H1 (cell line): Measurements from ENCODE around the gene HYLS1. TPM values are rescaled to one million over a fixed set of nuclear protein-coding genes. Genes with fewer than 3 reads are reported as not detected.
A peak's percentile ranks its signal among the peaks of the same experiment; 100 is the strongest.

Experiments
- CTCF ChIA-PET: fragments of 300-600 bp; sonication (Branson Sonifier 250); formaldehyde crosslinking; loops from one replicate; lab custom pipeline; 2021; ENCODE audit not compliant: partially characterized antibody; lab: Charles Lee
- POLR2A ChIA-PET: fragments of 300-600 bp; sonication (Branson Sonifier 250); formaldehyde crosslinking; loops from one replicate; lab custom pipeline; 2021; ENCODE audit warnings: inconsistent platforms; ENCODE audit not compliant: partially characterized antibody; lab: Charles Lee
- DNase-seq, 2 experiments: peaks; one replicate each; pipeline versions ENCODE4 v3.0.0 to v3.0.0-alpha.2; 2010 to 2022; ENCODE audit warnings: low spot score in 2 of 2, low read depth in 1 of 2, mixed read lengths in 1 of 2
- FAIRE-seq: peaks from 2 replicates; lab custom pipeline; 2011; peaks lifted over from hg19 to GRCh38; lab: Jason Lieb, UNC
- H2AFZ ChIP-seq: 2 replicates; pipeline ENCODE4 v1.8.1; 2012; ENCODE audit warnings: low read length, inconsistent platforms
- H2AK5ac ChIP-seq: 2 replicates; pipeline ENCODE4 v1.6.1; 2013; ENCODE audit warnings: low read depth, low read length
- H2BK120ac ChIP-seq: replicated peaks from 2 replicates; pipeline ENCODE3; 2013; ENCODE audit warnings: low read depth, low read length, inconsistent platforms
- H2BK12ac ChIP-seq: 2 replicates; pipeline ENCODE4 v1.6.1; 2013; ENCODE audit warnings: low read depth, low read length
- H2BK15ac ChIP-seq: 2 replicates; pipeline ENCODE4 v1.6.1; 2013; ENCODE audit warnings: low read length
- H2BK20ac ChIP-seq: 2 replicates; pipeline ENCODE4 v1.6.1; 2013; ENCODE audit warnings: low read length
- H2BK5ac ChIP-seq: 2 replicates; pipeline ENCODE4 v1.6.1; 2013; ENCODE audit warnings: low read depth, low read length
- H3K14ac ChIP-seq: 2 replicates; pipeline ENCODE4 v1.6.1; 2013; ENCODE audit warnings: inconsistent platforms; ENCODE audit not compliant: insufficient read length
- H3K18ac ChIP-seq: 2 replicates; pipeline ENCODE4 v1.6.1; 2013; ENCODE audit warnings: low read length; ENCODE audit errors: extremely low read depth
- H3K23ac ChIP-seq: 2 replicates; pipeline ENCODE4 v1.6.1; 2013; ENCODE audit warnings: inconsistent platforms; ENCODE audit not compliant: insufficient read length
- H3K23me2 ChIP-seq: 2 replicates; pipeline ENCODE4 v1.6.1; 2013; ENCODE audit warnings: low read depth, low read length
- H3K27ac ChIP-seq: 2 replicates; pipeline ENCODE4 v1.6.1; 2011; ENCODE audit warnings: low read depth, low read length, inconsistent platforms
- H3K27me3 ChIP-seq, 4 experiments: replicated peaks in 1 of 4; 1 replicate in 1 of 4; 2 replicates in 3 of 4; pipeline versions ENCODE4 v1.6.1 to v1.8.1; 2011 to 2013; ENCODE audit warnings: low read length in 3 of 4, mild to moderate bottlenecking in 3 of 4, inconsistent platforms in 2 of 4, mixed read lengths in 2 of 4, moderate library complexity in 1 of 4; ENCODE audit not compliant: control insufficient read depth in 3 of 4, insufficient read depth in 3 of 4; ENCODE audit errors: extremely low read depth in 1 of 4
- H3K36me3 ChIP-seq, 4 experiments: 2 replicates each; pipeline versions ENCODE4 v1.6.1 to v1.8.1; 2011 to 2013; ENCODE audit warnings: mild to moderate bottlenecking in 4 of 4, low read length in 3 of 4, moderate library complexity in 2 of 4, control low read depth in 1 of 4, inconsistent platforms in 1 of 4; ENCODE audit not compliant: insufficient read depth in 4 of 4, control insufficient read depth in 2 of 4
- H3K4ac ChIP-seq: replicated peaks from 2 replicates; pipeline ENCODE3; 2013; ENCODE audit warnings: low read length, low read depth, mixed read lengths, inconsistent platforms; ENCODE audit not compliant: insufficient read length
- H3K4me1 ChIP-seq, 4 experiments: replicated peaks in 1 of 4; 1 replicate in 1 of 4; 2 replicates in 3 of 4; pipeline versions ENCODE4 v1.6.1 to v1.8.1; 2011 to 2013; ENCODE audit warnings: low read length in 3 of 4, inconsistent platforms in 2 of 4, mixed read lengths in 1 of 4; ENCODE audit not compliant: insufficient read depth in 4 of 4, control insufficient read depth in 3 of 4
- H3K4me2 ChIP-seq, 2 experiments: 2 replicates each; pipeline versions ENCODE4 v1.6.1 to v1.8.1; 2011 to 2013; ENCODE audit warnings: low read depth in 2 of 2, low read length in 2 of 2, control low read depth in 1 of 2, inconsistent platforms in 1 of 2, mild to moderate bottlenecking in 1 of 2; ENCODE audit not compliant: insufficient read depth in 1 of 2
- H3K4me3 ChIP-seq, 4 experiments: fragments of 200-600, 300-600 bp in 1 of 4; sonication (generic), shearing (Covaris generic), sonication (Bioruptor Twin) in 1 of 4; 2 replicates each; pipeline versions ENCODE4 v1.5.1 to v1.8.1; 2011 to 2016; ENCODE audit warnings: low read length in 4 of 4, low read depth in 3 of 4, control low read depth in 2 of 4, inconsistent platforms in 2 of 4, mild to moderate bottlenecking in 2 of 4, mixed read lengths in 1 of 4, moderate library complexity in 1 of 4; ENCODE audit not compliant: insufficient read depth in 2 of 4; ENCODE audit errors: extremely low read depth in 1 of 4
- H3K56ac ChIP-seq: replicated peaks from 2 replicates; pipeline ENCODE3; 2013; ENCODE audit warnings: low read depth, mild to moderate bottlenecking, mixed read lengths, low read length, inconsistent platforms; ENCODE audit not compliant: insufficient read length
- H3K79me1 ChIP-seq: 2 replicates; pipeline ENCODE4 v1.6.1; 2013; ENCODE audit warnings: low read depth, low read length, control low read depth
- H3K79me2 ChIP-seq, 2 experiments: 2 replicates each; pipeline versions ENCODE4 v1.6.1 to v1.8.1; 2012 to 2013; ENCODE audit warnings: low read length in 2 of 2, mild to moderate bottlenecking in 2 of 2, inconsistent platforms in 1 of 2; ENCODE audit not compliant: insufficient read depth in 2 of 2, control insufficient read depth in 1 of 2
- H3K9ac ChIP-seq, 4 experiments: replicated peaks in 1 of 4; 1 replicate in 1 of 4; 2 replicates in 3 of 4; pipeline versions ENCODE4 v1.6.1 to v1.8.1; 2011 to 2013; ENCODE audit warnings: low read depth in 3 of 4, low read length in 3 of 4, control low read depth in 2 of 4, mild to moderate bottlenecking in 2 of 4, moderate library complexity in 2 of 4, inconsistent platforms in 1 of 4; ENCODE audit errors: extremely low read depth in 1 of 4
- H3K9me3 ChIP-seq, 2 experiments: 2 replicates each; pipeline versions ENCODE4 v1.6.1 to v1.8.1; 2012 to 2013; ENCODE audit warnings: mild to moderate bottlenecking in 2 of 2, moderate library complexity in 2 of 2, control low read depth in 1 of 2, inconsistent platforms in 1 of 2, low read depth in 1 of 2, low read length in 1 of 2, mixed read lengths in 1 of 2; ENCODE audit not compliant: insufficient read depth in 2 of 2
- H4K20me1 ChIP-seq, 2 experiments: replicated peaks in 1 of 2; 2 replicates each; pipeline versions ENCODE3 to v1.8.1; 2011 to 2013; ENCODE audit warnings: inconsistent platforms in 2 of 2, low read length in 2 of 2, mild to moderate bottlenecking in 1 of 2; ENCODE audit not compliant: insufficient read depth in 2 of 2, control insufficient read depth in 1 of 2
- H4K5ac ChIP-seq: 2 replicates; pipeline ENCODE4 v1.6.1; 2013; ENCODE audit warnings: low read length, low read depth, mixed read lengths, inconsistent platforms; ENCODE audit not compliant: insufficient read length
- H4K8ac ChIP-seq: 2 replicates; pipeline ENCODE4 v1.8.0; 2013; ENCODE audit warnings: mild to moderate bottlenecking, moderate library complexity, low read length, inconsistent platforms; ENCODE audit not compliant: insufficient read depth; ENCODE audit errors: extremely low read depth
- H4K91ac ChIP-seq: replicated peaks from 2 replicates; pipeline ENCODE3; 2013; ENCODE audit warnings: low read length, mixed read lengths, inconsistent platforms; ENCODE audit not compliant: insufficient read length
- POLR2AphosphoS5 ChIP-seq: IDR thresholded peaks from 2 replicates; pipeline ENCODE4 v1.6.1; 2011; ENCODE audit warnings: low read depth, low read length
- RAD21 ChIP-seq, 2 experiments: IDR thresholded peaks in 1 of 2; conservative IDR thresholded peaks in 1 of 2; 2 replicates each; pipeline ENCODE4 v1.6.1; 2011; ENCODE audit warnings: low read depth in 2 of 2, low read length in 2 of 2, improper control_type of control experiment in 1 of 2, inconsistent platforms in 1 of 2, mild to moderate bottlenecking in 1 of 2, moderate library complexity in 1 of 2
- WGBS, 2 experiments: shearing (Covaris generic) in 1 of 2; methylation state at CpG; one replicate each; pipeline versions ENCODE4 v1.1.6 to v1.1.7; 2013 to 2015; ENCODE audit warnings: low lambda C conversion rate in 2 of 2, mixed read lengths in 2 of 2, inconsistent platforms in 1 of 2, low coverage in 1 of 2, missing lambda C conversion rate in 1 of 2; ENCODE audit not compliant: insufficient replicate concordance in 2 of 2, insufficient coverage in 1 of 2, insufficient read length in 1 of 2; ENCODE audit errors: extremely low coverage in 1 of 2, missing lambda C conversion rate in 1 of 2; 5-methylcytosine and 5-hydroxymethylcytosine counted together
- polyA plus RNA-seq, 7 experiments: library from polyadenylated mRNA; depleted of rRNA in 3 of 7; stranded (reverse) in 5 of 7; unstranded in 2 of 7; fragments of >200 nt in 5 of 7; fragments of 200-250 nt in 2 of 7; gene quantifications; 1 replicate in 5 of 7; 2 replicates in 1 of 7; 4 replicates in 1 of 7; pipeline versions ENCODE4 v1.2.1 to v1.2.3, GENCODE V29; 2011 to 2013; ENCODE audit warnings: missing spikeins in 2 of 7, mixed read lengths in 2 of 7
- total RNA-seq: library from RNA; stranded (reverse); fragmentation: NEBNext Ultra II Directional; extraction: Animal tissue kit (Norgen Biotek cat#: 25700); gene quantifications from 2 replicates; pipeline ENCODE4 v1.2.1, GENCODE V29; 2021

Gene HYLS1
- total and polyA plus RNA-seq, 2 of the 8 experiments (the other 6 are each of a cell fraction or from before 2014, with no cell fraction given) = 5.1 to 11.6 TPM

GRCh38 chr11:125935056-125935455 lies 47.6 kb downstream of the HYLS1 start:
- H3K14ac ChIP-seq = no peak overlapping the region
- H3K4ac ChIP-seq = no peak overlapping the region
- H2BK20ac ChIP-seq = no peak overlapping the region
- H4K5ac ChIP-seq = no peak overlapping the region
- peaks cover 0 to 6% (median 2%) of the 10 kb centered on the region in 4 experiments; a peak in 2 of 7 replicates for H3K27me3 ChIP-seq
- H3K4me3 ChIP-seq = no peak overlapping the region
- DNase-seq = no peak
- H2AFZ ChIP-seq = no peak overlapping the region
- WGBS, 2 experiments = 85% methylated on average over 2 of the region's 2 CpGs; no CpG with 5 or more reads in 1 of the 2 experiments
- no peak overlapping the region for H2AK5ac ChIP-seq
- H4K91ac ChIP-seq = no peak overlapping the region
- CTCF ChIA-PET = interaction anchor here (1.0 to 2.4 kb wide), 4 partner anchors 8 to 259 kb away, joined by 3 to 10 read pairs (median 5); no protein-coding TSS in a partner anchor
- no peak overlapping the region for H3K4me2 ChIP-seq
- H3K27ac ChIP-seq = no peak overlapping the region
- H3K18ac ChIP-seq = no peak overlapping the region
- H4K8ac ChIP-seq = no peak overlapping the region
- FAIRE-seq = no peak
- H3K56ac ChIP-seq = no peak overlapping the region
- H2BK15ac ChIP-seq = no peak overlapping the region
- no peak overlapping the region for H2BK5ac ChIP-seq
- H3K79me1 ChIP-seq = no peaks in the 10 kb centered on the region
- no peak overlapping the region for H2BK120ac ChIP-seq
- H3K36me3 ChIP-seq = no peaks in the 10 kb centered on the region
- H3K79me2 ChIP-seq = no peaks in the 10 kb centered on the region
- no peaks in the 10 kb centered on the region for H3K9me3 ChIP-seq
- H3K23me2 ChIP-seq = no peaks in the 10 kb centered on the region
- POLR2A ChIA-PET = interaction anchor here (1.2 to 1.4 kb wide), 2 partner anchors 11 to 111 kb away, joined by 3 read pairs; no protein-coding TSS in a partner anchor
- no peak overlapping the region for H2BK12ac ChIP-seq
- peaks cover 6 to 14% (median 11%) of the 10 kb centered on the region in 4 experiments for H3K4me1 ChIP-seq
- TF ChIP-seq RAD21 (IDR thresholded peaks at IDR 0.05 in 1 of 2, conservative IDR thresholded peaks at IDR 0.05 in 1 of 2; ENCODE audit: low read depth in 2 of 2, low read length in 2 of 2) = peak; percentile 12 to 17; a peak in 1 of 4 replicates
- no peak for TF ChIP-seq POLR2AphosphoS5
- H3K9ac ChIP-seq = no peak overlapping the region
- no peak overlapping the region for H3K23ac ChIP-seq
- H4K20me1 ChIP-seq = no peaks in the 10 kb centered on the region
